HG03066 (cell line): ENCODE measurements around the gene OR2A7.
"Not testable (repeated sequence)": the region's sequence is repeated elsewhere in the genome, so short reads cannot be mapped to it uniquely, and the experiment has no call there.

ENCODE experiments used
- ATAC-seq: cut with Tn5 transposase; IDR thresholded peaks from one replicate; pipeline ENCODE4 v1.9.1; 2021; ENCODE audit warnings: low read depth; ENCODE audit not compliant: unreplicated experiment

OR2A7 gene

GRCh38 chr7:144255471-144255897 lies 9.1 kb downstream of the OR2A7 start:
- ATAC-seq, result no peak

- not testable (repeated sequence) for ATAC-seq
These were observed 12.3 kb downstream of the OR2A7 start for GRCh38 chr7:144252307-144252706.

GRCh38 chr7:144247674-144248330 lies 16.8 kb downstream of the OR2A7 start:
- ATAC-seq, result not testable (repeated sequence)

- not testable (repeated sequence) for ATAC-seq
These were observed 17.6 kb downstream of the OR2A7 start for GRCh38 chr7:144246967-144247366.

- not testable (repeated sequence) for ATAC-seq
These were observed 19.2 kb downstream of the OR2A7 start for GRCh38 chr7:144245372-144245771.

- not testable (repeated sequence) for ATAC-seq
These were observed 25.2 kb downstream of the OR2A7 start, which contains the start of gene OR2A42 for GRCh38 chr7:144239365-144239764. Gene OR2A42, minus strand, starts transcription at chr7:144239605. Its CDS starts 6,762 bp downstream, at chr7:144232843.

DNA sequence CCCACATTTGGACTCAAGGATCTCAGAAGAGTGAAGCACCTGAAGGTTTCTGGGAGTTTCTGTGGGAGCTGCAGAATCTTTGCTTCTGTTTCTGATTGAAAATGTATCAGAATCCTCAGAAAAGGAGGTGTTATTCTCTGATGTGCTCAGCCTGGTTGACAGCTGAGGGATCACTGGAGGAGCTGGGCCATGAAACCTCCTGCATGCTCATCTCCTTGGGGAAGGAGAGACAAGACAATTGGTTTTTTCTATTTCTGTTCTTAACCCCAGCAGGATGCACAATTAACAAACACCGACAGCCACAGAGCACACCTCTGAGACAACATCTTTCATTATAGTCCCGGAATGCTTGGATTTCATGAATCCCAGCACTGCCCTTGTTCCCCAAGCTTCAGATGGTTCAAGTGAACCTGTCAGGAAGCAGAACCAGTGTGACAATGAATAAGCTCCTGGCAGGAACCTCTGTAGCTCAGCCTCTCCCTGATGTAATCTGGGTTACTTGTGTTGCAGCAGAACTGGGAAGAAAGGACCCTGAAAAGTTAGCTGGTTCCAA lies 26.0 kb downstream of the OR2A7 start:
- not testable (repeated sequence) for ATAC-seq

- ATAC-seq, result not testable (repeated sequence)
These were observed 31.6 kb downstream of the OR2A7 start for GRCh38 chr7:144233039-144233438.

DNA sequence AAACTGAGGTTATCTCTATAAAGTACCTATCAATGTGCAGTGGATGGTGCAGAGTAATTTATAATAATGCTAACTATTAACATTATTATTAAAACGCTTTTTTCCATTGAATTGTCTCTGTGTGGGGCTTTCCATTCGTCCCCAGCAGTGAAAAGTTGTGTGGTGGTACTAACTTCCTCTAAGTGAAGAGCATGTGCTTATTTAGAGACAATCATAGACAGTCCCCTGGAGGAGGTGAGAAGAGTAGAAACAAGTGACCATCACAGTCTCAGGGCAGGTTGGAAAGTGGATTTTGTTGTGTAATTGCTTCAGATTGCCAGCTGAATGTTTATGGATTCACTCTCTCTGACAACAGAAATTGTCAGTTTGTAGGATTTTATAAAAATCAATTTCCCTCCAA lies 33.6 kb downstream of the OR2A7 start:
- not testable (repeated sequence) for ATAC-seq

DNA sequence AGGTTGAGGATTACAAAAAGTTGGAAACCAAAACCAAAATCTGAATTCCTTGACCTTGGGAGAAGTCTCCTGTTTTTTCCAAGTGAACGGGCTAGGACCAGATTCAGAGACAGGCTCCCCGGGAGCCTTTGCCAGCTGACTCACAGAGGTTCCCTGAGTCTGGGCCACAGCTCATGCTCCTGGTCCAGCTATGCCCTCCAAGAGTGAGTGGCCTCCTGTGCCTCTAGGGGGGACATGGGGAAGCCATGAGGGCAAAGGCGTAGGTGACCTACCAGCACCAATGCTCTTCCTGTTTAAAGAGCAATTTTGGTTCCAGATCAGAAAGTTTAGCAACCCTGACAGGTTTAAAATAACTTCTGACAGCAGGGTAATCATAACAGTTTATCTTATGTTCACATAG lies 35.8 kb downstream of the OR2A7 start:
- not testable (repeated sequence) for ATAC-seq

DNA sequence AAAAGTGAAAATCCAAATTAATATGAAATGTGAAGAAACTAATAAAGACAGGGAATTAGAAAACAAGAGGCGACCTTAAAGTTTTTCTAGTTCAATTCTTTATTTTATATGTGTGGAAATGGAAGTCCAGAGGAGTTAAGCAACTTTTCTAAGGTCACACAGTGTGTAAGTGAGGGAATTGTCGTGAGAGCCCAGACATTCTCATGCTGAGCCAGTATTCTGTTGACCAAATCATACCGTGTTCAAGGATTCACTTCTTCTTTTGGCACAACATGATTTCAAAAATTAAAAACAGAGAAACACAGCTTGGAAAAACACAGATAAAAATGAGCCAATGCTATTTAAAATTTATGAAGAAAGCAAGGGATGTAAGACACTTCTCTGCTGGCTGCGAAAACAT lies 37.7 kb downstream of the OR2A7 start:
- ATAC-seq, result not testable (repeated sequence)

DNA sequence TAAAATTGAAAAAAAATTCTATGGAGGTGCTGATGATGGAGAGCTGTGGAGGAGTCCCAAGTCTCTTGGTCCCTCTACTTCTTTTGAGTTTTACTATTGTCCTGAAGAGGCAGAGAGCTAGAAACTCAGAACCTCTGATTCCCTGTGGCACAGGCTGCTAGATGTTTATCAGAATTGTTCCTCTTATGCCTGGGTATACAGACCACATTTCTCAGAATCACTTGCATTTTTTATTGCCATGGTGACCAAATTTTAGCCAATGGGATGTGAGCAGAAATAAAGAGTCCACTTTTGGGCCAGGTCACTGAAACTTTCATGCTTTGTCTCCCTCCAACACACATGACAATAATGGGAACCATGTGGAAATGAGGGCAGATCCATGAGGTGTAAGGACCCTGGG lies 40.9 kb downstream of the OR2A7 start:
- not testable (repeated sequence) for ATAC-seq

DNA sequence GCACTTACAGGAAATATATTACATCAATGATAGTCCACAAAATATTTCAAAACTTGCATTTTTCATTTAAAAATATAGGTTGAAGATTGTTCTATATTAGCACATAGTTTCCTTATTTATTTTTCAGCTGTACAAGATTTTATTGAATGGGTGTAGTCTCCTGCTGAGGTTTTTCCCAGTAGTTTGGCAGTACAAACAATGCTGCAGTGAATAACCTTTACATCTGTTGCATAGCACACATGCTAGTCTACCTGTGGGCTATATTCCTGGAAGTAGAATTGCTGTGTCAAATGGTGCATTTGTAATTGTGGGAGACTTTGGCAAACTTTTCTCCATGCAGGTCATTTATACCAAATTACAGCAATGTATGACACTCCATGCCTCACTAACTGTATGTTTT lies 44.1 kb downstream of the OR2A7 start:
- ATAC-seq, result not testable (repeated sequence)

- not testable (repeated sequence) for ATAC-seq
These were observed 45.4 kb downstream of the OR2A7 start for GRCh38 chr7:144219149-144219548.

DNA sequence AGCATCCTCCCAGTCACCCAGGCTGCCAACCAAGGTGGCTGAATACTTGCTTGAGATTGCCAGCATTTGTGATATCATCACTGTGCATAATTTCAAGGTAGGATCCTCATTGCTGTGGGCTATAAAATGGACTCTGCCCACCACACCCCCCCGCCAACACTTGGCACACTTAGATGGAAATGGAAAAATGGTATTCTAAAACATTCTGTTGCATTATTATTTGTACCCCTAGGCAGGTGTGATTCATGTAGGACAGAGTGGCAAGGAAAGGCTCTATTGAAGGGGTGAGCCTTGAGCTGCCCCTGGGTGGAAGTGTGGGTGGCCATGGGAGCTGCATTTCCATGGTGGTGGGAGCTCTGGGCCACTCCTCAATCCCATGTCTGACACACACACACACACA lies 46.0 kb downstream of the OR2A7 start:
- ATAC-seq, result not testable (repeated sequence)

GRCh38 chr7:144217200-144217599 lies 47.4 kb downstream of the OR2A7 start:
- ATAC-seq, result not testable (repeated sequence)
